Measurements from ENCODE around the gene KIAA1958. TPM values are rescaled to one million over a fixed set of nuclear protein-coding genes. Genes with fewer than 3 reads are reported as not detected.

The KIAA1958 gene
- total and polyA plus RNA-seq, 2 of the 8 experiments (the other 6 are each of a cell fraction or from before 2014, with no cell fraction given): 11.4 to 43.8 TPM

GRCh38 chr9:112487008-112487798, 576 bp downstream of the KIAA1958 start:
- ChIA-PET POLR2A (ENCODE audit: partially characterized antibody) (interaction anchor here (0.6 to 2.4 kb wide), 18 partner anchors 8 to 374 kb away, joined by 3 to 10 read pairs (median 4); partner anchors contain the start of genes HSDL2 and INIP), CTCF (ENCODE audit: partially characterized antibody) (interaction anchor here (0.6 to 1.8 kb wide), 5 partner anchors 32 to 557 kb away, joined by 3 to 4 read pairs (median 3); partner anchors contain the start of gene HSDL2)
- FAIRE-seq (no peak), DNase-seq (ENCODE audit: low read depth in 1 of 2, low spot score in 2 of 2) (peak in 1 of 2 experiments; percentile 71)
- Histone ChIP-seq H4K20me1 (replicated peaks in 1 of 2; ENCODE audit: control insufficient read depth in 1 of 2, insufficient read depth in 2 of 2, low read length in 2 of 2) (peaks cover 6 to 10% of the 10 kb centered on the region in 2 experiments), H3K18ac (ENCODE audit: extremely low read depth, low read length) (peak overlapping the region; percentile 40; the same call in 1 of the 2 replicates), H3K27me3 (replicated peaks in 1 of 4; ENCODE audit: control insufficient read depth in 3 of 4, extremely low read depth in 1 of 4, insufficient read depth in 3 of 4, low read length in 3 of 4) (no peaks in the 10 kb centered on the region), H4K5ac (ENCODE audit: insufficient read length, low read depth, low read length) (peak overlapping the region; percentile 94), H2BK5ac (ENCODE audit: low read depth, low read length) (no peak overlapping the region), H3K9me3 (ENCODE audit: insufficient read depth in 2 of 2, low read depth in 1 of 2, low read length in 1 of 2) (no peaks in the 10 kb centered on the region), H3K4me3 (ENCODE audit: extremely low read depth in 1 of 4, insufficient read depth in 2 of 4, low read depth in 3 of 4, low read length in 4 of 4) (peak overlapping the region; percentile 91 to 97 (median 93)), H3K4ac (replicated peaks; ENCODE audit: insufficient read length, low read depth, low read length) (no peak overlapping the region), H2BK12ac (ENCODE audit: low read depth, low read length) (no peak overlapping the region), H4K8ac (ENCODE audit: extremely low read depth, insufficient read depth, low read length) (peak overlapping the region; percentile 92; the same call in 1 of the 2 replicates), H3K23me2 (ENCODE audit: low read depth, low read length) (peaks cover 10% of the 10 kb centered on the region), H3K79me1 (ENCODE audit: low read depth, low read length) (peaks cover 3% of the 10 kb centered on the region; the same call in 1 of the 2 replicates), H3K9ac (replicated peaks in 1 of 4; ENCODE audit: extremely low read depth in 1 of 4, low read depth in 3 of 4, low read length in 3 of 4) (peak overlapping the region; percentile 72 to 96 (median 83)), H3K4me2 (ENCODE audit: insufficient read depth in 1 of 2, low read depth in 2 of 2, low read length in 2 of 2) (peak overlapping the region; percentile 85 to 88), H3K4me1 (replicated peaks in 1 of 4; ENCODE audit: control insufficient read depth in 3 of 4, insufficient read depth in 4 of 4, low read length in 3 of 4) (peaks cover 0 to 11% (median 5%) of the 10 kb centered on the region in 4 experiments; a peak in 3 of 7 replicates), H2BK20ac (ENCODE audit: low read length) (no peak overlapping the region), H3K23ac (ENCODE audit: insufficient read length) (no peak overlapping the region), H2AFZ (ENCODE audit: low read length) (peak overlapping the region; percentile 68; the same call in 1 of the 2 replicates), H3K79me2 (ENCODE audit: control insufficient read depth in 1 of 2, insufficient read depth in 2 of 2, low read length in 2 of 2) (peaks cover 5 to 50% of the 10 kb centered on the region in 2 experiments), H2AK5ac (ENCODE audit: low read depth, low read length) (no peak overlapping the region), H3K27ac (ENCODE audit: low read depth, low read length) (peak overlapping the region; percentile 75), H4K91ac (replicated peaks; ENCODE audit: insufficient read length, low read length) (no peak overlapping the region), H3K36me3 (ENCODE audit: control insufficient read depth in 2 of 4, insufficient read depth in 4 of 4, low read length in 3 of 4) (peaks cover 0 to 2% (median under 1%) of the 10 kb centered on the region in 4 experiments; a peak in 3 of 8 replicates), H2BK120ac (replicated peaks; ENCODE audit: low read depth, low read length) (no peak overlapping the region), H2BK15ac (ENCODE audit: low read length) (no peak overlapping the region), H3K14ac (ENCODE audit: insufficient read length) (no peak overlapping the region), H3K56ac (replicated peaks; ENCODE audit: insufficient read length, low read depth, low read length) (peak overlapping the region; percentile 26)
- WGBS, 2 experiments (ENCODE audit: extremely low coverage in 1 of 2, insufficient coverage in 1 of 2, insufficient read length in 1 of 2, insufficient replicate concordance in 2 of 2, low coverage in 1 of 2, low lambda C conversion rate in 2 of 2, missing lambda C conversion rate in 1 of 2): 3% methylated on average over 24 of the region's 80 CpGs; no CpG with 5 or more reads in 1 of the 2 experiments

Data from H1 (cell line).